ENCODE results near the gene GRB7. TPM values are rescaled to one million over a fixed set of nuclear protein-coding genes. Genes with fewer than 3 reads are reported as not detected.
"Not testable (repeated sequence)": the region's sequence is repeated elsewhere in the genome, so short reads cannot be mapped to it uniquely, and the experiment has no call there.

The GRB7 gene
- not detected for polyA plus RNA-seq

DNA sequence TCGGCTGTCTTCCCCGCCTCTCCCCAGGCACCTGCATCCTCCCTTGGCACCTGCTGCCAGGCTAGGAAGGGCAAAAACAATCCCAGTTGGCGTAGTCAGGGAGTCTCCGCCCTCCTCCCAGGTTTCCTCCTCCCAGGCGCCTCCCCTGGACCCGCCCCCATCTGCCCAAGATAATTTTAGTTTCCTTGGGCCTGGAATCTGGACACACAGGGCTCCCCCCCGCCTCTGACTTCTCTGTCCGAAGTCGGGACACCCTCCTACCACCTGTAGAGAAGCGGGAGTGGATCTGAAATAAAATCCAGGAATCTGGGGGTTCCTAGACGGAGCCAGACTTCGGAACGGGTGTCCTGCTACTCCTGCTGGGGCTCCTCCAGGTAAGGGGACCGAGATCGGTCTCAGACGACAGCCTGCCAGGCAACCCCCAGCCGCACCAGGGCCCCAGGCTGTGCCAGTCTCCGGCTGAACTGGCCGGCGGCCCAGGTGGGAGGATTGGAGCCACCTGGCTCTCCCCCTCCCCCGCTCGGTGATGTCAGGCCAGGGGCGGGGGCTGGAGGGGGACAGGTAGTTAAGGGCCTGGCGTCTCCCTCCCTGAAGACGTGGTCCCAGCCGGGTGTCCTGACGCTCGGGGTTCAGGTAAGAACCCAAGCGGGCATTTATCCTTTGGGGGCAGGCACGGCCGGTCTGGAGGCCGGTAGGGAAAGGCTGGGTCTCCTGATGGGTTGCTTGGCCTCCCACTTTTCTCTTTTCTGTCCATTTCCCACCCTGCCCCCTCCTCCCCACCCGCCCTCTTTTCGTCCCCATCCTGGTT lies at the start of gene GRB7:
Gene GRB7, plus strand, starts transcription at position 179 of the 808 bp plus-strand sequence. CDS start 4,364 bp downstream, outside the sequence.
- H3K4me1 Mint-ChIP-seq: peaks cover 7 to 8% of the 10 kb centered on the region in 2 donors
- H3K36me3 Mint-ChIP-seq: no peaks in the 10 kb centered on the region
- peak within 1 kb of the TSS in 3 of 6 donors; percentile 55 to 67 (median 59) for H3K27ac Mint-ChIP-seq
- no peak for DNase-seq
- H3K9me3 Mint-ChIP-seq: no peaks in the 10 kb centered on the region
- peak within 1 kb of the TSS; percentile 7 to 79 (median 18) for H3K4me3 Mint-ChIP-seq
- H3K27me3 Mint-ChIP-seq (ENCODE audit: low read depth in 3 of 3): peaks cover 11 to 12% (median 11%) of the 10 kb centered on the region in 3 donors

DNA sequence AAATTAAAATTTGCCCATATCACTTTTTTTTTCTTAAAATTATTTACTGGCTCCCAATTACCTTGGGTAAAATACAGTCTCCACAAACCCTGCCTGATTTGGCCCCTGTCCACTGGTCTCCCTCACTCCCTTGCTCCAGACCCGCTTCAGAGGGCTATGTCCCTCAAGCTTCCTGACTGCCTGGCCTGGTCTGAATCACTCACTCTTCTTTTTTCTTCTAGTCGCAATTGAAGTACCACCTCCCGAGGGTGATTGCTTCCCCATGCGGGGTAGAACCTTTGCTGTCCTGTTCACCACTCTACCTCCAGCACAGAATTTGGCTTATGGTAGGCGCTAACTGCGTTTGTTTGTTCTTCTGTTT lies 49.3 kb upstream of the GRB7 start:
- Mint-ChIP-seq H3K36me3 (peaks cover 8 to 9% (median 8%) of the 10 kb centered on the region in 3 donors), H3K4me3 (peak overlapping the region; percentile 95 to 98 (median 97)), H3K4me1 (peaks cover 24 to 27% of the 10 kb centered on the region in 2 donors), H3K27me3 (ENCODE audit: low read depth in 3 of 3) (peaks cover 3 to 9% (median 9%) of the 10 kb centered on the region in 3 donors), H3K27ac (peak overlapping the region; percentile 92 to 98 (median 96)), H3K9me3 (no peaks in the 10 kb centered on the region)
- no peak for DNase-seq

DNA sequence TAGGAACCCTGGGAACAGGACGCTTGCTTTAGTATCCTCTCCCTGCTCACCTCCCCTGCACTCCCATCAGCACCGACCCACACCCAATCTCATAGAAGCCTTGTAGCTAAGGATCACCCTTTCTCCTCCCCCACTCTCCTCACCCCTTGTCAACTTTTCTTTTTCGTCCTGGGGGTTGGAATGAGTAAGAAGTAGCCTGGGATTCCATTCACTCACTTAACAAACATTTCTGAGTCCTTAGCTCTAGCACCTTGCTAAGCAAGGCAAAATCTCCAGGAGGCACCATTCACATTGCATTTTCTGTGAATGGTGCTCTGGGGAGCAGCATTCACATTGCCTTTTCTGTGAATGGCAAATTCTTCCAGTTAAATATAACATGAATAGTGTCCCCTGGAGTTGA lies 48.8 kb upstream of the GRB7 start:
- no peaks in the 10 kb centered on the region for H3K9me3 Mint-ChIP-seq
- H3K27me3 Mint-ChIP-seq (ENCODE audit: low read depth in 3 of 3): peaks cover 3 to 9% (median 9%) of the 10 kb centered on the region in 3 donors
- peaks cover 24 to 27% of the 10 kb centered on the region in 2 donors for H3K4me1 Mint-ChIP-seq
- H3K36me3 Mint-ChIP-seq: peaks cover 7 to 9% (median 7%) of the 10 kb centered on the region in 3 donors
- DNase-seq: no peak
- H3K27ac Mint-ChIP-seq: peak overlapping the region; percentile 92 to 98 (median 96)
- H3K4me3 Mint-ChIP-seq: peak overlapping the region; percentile 95 to 98 (median 97)

DNA sequence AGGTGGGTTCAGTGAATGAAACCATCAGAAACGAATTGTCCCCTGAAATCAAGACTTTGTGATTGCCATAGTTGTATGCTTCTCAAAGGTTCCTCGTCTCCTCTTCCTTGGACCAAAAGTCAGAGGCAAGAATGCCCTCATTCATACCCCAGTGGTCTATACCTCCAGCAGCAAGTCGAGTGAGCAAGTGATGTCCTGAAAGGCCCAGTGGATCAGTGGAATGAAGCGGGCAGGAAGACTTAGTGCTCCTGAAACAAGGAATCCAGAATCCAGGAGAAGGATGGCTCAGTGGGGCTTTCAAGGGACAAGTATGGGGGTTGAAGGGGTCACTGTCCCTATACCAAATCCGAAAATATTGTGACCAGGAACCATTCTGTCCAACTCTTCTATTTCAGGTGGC lies 43.1 kb upstream of the GRB7 start:
- no peaks in the 10 kb centered on the region for H3K9me3 Mint-ChIP-seq
- no peak for DNase-seq
- H3K4me3 Mint-ChIP-seq: no peak overlapping the region
- H3K27ac Mint-ChIP-seq: no peak overlapping the region
- peaks cover 0 to 10% (median 4%) of the 10 kb centered on the region in 3 donors for H3K27me3 Mint-ChIP-seq (ENCODE audit: low read depth in 3 of 3)
- H3K36me3 Mint-ChIP-seq: peaks cover 3 to 15% (median 13%) of the 10 kb centered on the region in 3 donors
- H3K4me1 Mint-ChIP-seq: peaks cover 3 to 4% of the 10 kb centered on the region in 2 donors

DNA sequence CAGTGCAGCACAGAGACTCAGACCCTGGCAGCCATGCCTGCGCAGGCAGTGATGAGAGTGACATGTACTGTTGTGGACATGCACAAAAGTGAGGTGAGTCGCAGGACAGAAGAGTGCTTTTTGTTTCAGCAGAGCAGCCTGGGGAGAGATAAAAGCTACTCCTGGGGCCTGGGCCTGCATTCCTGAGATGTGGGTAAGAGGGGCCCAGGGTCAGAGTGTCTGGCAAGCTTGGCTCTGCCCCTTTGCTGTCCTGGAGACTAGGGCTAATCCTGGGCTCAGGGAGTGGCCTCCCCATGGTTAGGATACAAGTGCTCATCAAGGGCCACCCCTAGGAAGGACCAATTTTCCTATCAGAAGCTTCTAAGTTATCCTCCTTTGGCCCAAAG lies 42.7 kb upstream of the GRB7 start:
- Mint-ChIP-seq H3K9me3 (no peaks in the 10 kb centered on the region), H3K4me1 (peaks cover 6 to 7% of the 10 kb centered on the region in 2 donors), H3K27ac (no peak overlapping the region), H3K4me3 (no peak overlapping the region), H3K36me3 (peaks cover 3 to 15% (median 13%) of the 10 kb centered on the region in 3 donors), H3K27me3 (ENCODE audit: low read depth in 3 of 3) (peaks cover 2 to 13% (median 4%) of the 10 kb centered on the region in 3 donors)
- DNase-seq: no peak

DNA sequence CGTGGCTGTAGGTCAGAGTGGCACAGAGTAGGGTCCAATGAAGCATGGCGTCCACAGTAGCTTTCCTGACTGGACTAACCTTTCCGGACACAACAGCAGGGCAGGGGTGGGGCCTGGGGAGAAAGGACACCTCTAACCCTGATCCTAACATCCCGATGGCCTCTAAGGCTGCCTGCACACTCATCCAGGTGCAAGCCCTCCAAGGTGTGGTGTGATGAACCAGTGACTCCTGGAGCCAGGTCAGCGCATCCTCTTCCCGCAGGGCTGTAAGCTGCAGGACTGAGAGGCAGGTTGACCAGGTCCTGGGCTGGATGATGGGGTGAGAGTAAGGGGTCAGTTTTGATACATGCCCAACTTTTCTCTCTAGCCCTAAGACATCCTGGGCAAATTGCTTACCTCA lies 41.0 kb upstream of the GRB7 start:
- Mint-ChIP-seq H3K4me1 (peaks cover 15 to 18% of the 10 kb centered on the region in 2 donors), H3K9me3 (no peaks in the 10 kb centered on the region), H3K36me3 (peaks cover 3 to 15% (median 13%) of the 10 kb centered on the region in 3 donors), H3K4me3 (no peak overlapping the region), H3K27ac (no peak overlapping the region), H3K27me3 (ENCODE audit: low read depth in 3 of 3) (peaks cover 4 to 13% (median 7%) of the 10 kb centered on the region in 3 donors)
- DNase-seq: no peak

DNA sequence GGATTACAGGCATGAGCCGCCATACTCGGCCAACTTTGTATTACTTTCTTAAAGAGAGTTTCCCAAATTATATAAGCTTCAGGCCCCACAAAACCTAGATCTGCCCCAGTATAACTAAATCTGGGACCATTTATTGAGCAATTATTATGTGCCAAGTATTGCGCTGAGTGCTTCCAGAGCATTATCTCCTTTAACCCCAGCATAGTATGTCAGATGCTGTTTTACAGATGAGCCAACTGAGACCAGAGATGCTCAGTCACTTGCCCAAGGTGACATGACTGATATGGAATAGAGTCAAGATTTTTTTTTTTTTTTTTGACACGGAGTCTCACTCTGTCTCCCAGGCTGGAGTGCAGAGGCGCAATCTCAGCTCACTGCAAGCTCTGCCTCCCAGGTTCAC lies 39.8 kb upstream of the GRB7 start:
- Mint-ChIP-seq H3K4me1 (peaks cover 21 to 28% of the 10 kb centered on the region in 2 donors), H3K4me3 (no peak overlapping the region)
- no peak for DNase-seq

DNA sequence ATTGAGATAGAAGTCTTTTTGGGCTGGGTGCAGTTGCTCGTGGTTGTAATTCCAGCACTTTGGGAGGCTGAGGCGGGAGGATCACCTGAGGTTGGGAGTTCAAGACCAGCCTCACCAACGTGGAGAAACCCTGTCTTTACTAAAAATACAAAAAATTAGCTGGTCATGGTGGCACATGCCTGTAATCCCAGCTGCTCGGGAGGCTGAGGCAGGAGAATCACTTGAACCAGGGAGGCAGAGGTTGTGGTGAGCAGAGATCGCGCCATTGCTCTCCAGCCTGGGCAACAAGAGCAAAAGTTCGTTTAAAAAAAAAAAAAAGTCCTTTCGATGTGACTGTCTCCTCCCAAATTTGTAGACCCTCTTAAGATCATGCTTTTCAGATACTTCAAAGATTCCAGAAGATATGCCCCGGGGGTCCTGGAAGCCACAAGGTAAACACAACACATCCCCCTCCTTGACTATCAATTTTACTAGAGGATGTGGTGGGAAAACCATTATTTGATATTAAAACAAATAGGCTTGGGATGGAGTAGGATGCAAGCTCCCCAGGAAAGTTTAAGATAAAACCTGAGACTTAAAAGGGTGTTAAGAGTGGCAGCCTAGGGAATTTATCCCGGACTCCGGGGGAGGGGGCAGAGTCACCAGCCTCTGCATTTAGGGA lies 38.5 kb upstream of the GRB7 start:
- not testable (repeated sequence) for H3K9me3 Mint-ChIP-seq, DNase-seq
- Mint-ChIP-seq H3K27ac (peak overlapping the region in 3 of 6 donors; percentile 46 to 49 (median 49)), H3K36me3 (peaks cover 3 to 12% (median 9%) of the 10 kb centered on the region in 3 donors), H3K27me3 (ENCODE audit: low read depth in 3 of 3) (peaks cover 4 to 13% (median 7%) of the 10 kb centered on the region in 3 donors), H3K4me1 (peaks cover 32 to 38% of the 10 kb centered on the region in 2 donors), H3K4me3 (peak overlapping the region; percentile 71 to 86 (median 72))

More for the DNA sequence above, 39.8 kb upstream of the GRB7 start:
- Mint-ChIP-seq H3K9me3 (no peaks in the 10 kb centered on the region), H3K36me3 (peaks cover 3 to 14% (median 13%) of the 10 kb centered on the region in 3 donors), H3K27me3 (ENCODE audit: low read depth in 3 of 3) (peaks cover 4 to 13% (median 7%) of the 10 kb centered on the region in 3 donors), H3K27ac (no peak overlapping the region)

DNA sequence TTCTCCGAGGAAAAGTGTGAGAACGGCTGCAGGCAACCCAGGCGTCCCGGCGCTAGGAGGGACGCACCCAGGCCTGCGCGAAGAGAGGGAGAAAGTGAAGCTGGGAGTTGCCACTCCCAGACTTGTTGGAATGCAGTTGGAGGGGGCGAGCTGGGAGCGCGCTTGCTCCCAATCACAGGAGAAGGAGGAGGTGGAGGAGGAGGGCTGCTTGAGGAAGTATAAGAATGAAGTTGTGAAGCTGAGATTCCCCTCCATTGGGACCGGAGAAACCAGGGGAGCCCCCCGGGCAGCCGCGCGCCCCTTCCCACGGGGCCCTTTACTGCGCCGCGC lies 38.0 kb upstream of the GRB7 start, which contains the start of gene ERBB2:
Gene ERBB2, plus strand, starts transcription at position 247 of the 330 bp plus-strand sequence. CDS start 175 bp downstream, outside the sequence.
- H3K9me3 Mint-ChIP-seq: no peaks in the 10 kb centered on the region
- peak within 1 kb of the TSS in 3 of 6 donors; percentile 46 to 57 (median 49) for H3K27ac Mint-ChIP-seq
- H3K4me1 Mint-ChIP-seq: peaks cover 32 to 38% of the 10 kb centered on the region in 2 donors
- H3K27me3 Mint-ChIP-seq (ENCODE audit: low read depth in 3 of 3): peaks cover 4 to 13% (median 7%) of the 10 kb centered on the region in 3 donors
- peak within 1 kb of the TSS; percentile 71 to 86 (median 72) for H3K4me3 Mint-ChIP-seq
- DNase-seq: no peak
- H3K36me3 Mint-ChIP-seq: peaks cover 3 to 7% (median 4%) of the 10 kb centered on the region in 3 donors

DNA sequence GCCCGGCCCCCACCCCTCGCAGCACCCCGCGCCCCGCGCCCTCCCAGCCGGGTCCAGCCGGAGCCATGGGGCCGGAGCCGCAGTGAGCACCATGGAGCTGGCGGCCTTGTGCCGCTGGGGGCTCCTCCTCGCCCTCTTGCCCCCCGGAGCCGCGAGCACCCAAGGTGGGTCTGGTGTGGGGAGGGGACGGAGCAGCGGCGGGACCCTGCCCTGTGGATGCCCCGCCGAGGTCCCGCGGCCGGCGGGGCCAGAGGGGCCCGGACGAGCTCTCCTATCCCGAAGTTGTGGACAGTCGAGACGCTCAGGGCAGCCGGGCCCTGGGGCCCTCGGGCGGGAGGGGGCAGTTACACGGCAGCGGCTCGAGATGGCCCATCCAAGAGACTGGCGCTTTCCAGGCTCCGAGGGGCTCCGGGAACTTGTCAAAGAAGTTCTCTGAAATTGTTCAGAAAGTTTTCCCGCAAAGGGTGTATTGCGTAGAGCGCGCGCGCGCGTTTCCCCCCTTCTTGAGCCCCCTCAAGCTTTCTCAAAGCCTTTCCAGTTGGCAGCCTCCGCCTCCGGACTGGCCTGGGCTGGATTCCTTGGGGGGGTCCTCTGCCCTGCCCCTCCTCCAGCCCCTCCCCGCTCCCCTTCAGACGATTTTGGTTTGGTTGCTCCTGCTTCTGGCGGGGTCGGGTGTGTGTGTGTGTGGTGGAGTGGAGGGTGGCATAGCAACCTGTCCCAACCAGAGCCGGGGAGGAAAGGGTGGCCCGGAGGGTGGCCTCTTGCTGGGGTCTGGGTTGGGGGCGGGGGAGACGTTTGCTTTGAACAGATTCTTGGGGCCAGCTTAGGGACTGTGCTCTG lies 37.4 kb upstream of the GRB7 start:
- Mint-ChIP-seq H3K4me3 (peak overlapping the region in 3 of 5 donors; percentile 38 to 60 (median 55)), H3K27ac (peak overlapping the region in 1 of 6 donors; percentile 36), H3K27me3 (ENCODE audit: low read depth in 3 of 3) (peaks cover 4 to 13% (median 7%) of the 10 kb centered on the region in 3 donors)

DNA sequence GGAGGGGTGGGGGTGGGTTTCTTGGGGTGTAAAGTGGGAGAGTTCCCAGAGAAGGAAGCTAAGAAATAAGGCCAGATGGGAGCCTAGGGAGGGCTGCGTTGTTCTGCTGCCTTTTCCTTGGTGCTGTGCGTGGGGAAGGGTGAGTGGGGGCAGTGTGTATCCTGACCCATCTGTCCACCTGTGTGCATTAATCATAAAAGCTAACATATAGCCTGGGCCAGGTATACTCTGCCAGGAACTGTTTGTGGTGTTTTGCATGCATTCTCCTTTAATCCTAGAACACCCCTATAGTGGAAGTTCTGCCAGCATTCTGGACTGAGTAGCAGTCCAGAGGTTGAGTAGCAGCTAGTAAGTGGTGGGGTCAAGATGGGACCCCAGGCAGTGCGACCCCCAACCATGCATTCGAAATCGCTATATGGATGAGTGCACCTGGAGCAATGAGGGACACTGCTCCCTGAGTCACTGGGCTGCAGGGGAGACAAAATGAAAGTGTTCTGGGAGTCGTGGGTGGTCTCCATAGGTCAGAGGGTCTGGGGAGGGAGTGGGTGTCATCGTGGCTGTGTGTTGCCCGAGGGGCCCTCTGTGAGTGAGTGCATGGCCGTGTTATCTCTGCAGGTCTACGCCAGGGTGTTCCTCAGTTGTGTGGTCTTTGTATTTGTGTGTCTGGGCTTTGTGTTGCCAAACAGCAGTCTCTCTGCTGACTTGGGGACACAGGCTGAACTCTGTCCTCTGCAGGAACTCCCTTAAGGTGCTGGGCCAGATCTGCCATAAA lies 36.5 kb upstream of the GRB7 start:
- peaks cover 3 to 4% (median 3%) of the 10 kb centered on the region in 3 donors for H3K36me3 Mint-ChIP-seq
- H3K27ac Mint-ChIP-seq: peak overlapping the region in 5 of 6 donors; percentile 11 to 58 (median 43)
- H3K4me3 Mint-ChIP-seq: peak overlapping the region in 4 of 5 donors; percentile 24 to 60 (median 46)
- no peaks in the 10 kb centered on the region for H3K9me3 Mint-ChIP-seq
- peaks cover 2 to 13% (median 7%) of the 10 kb centered on the region in 3 donors for H3K27me3 Mint-ChIP-seq (ENCODE audit: low read depth in 3 of 3)
- DNase-seq: no peak
- H3K4me1 Mint-ChIP-seq: peaks cover 35 to 38% of the 10 kb centered on the region in 2 donors

More for the DNA sequence above, 37.4 kb upstream of the GRB7 start:
- H3K36me3 Mint-ChIP-seq: peaks cover 3 to 4% (median 3%) of the 10 kb centered on the region in 3 donors
- H3K9me3 Mint-ChIP-seq: no peaks in the 10 kb centered on the region
- peaks cover 32 to 38% of the 10 kb centered on the region in 2 donors for H3K4me1 Mint-ChIP-seq
- no peak for DNase-seq

DNA sequence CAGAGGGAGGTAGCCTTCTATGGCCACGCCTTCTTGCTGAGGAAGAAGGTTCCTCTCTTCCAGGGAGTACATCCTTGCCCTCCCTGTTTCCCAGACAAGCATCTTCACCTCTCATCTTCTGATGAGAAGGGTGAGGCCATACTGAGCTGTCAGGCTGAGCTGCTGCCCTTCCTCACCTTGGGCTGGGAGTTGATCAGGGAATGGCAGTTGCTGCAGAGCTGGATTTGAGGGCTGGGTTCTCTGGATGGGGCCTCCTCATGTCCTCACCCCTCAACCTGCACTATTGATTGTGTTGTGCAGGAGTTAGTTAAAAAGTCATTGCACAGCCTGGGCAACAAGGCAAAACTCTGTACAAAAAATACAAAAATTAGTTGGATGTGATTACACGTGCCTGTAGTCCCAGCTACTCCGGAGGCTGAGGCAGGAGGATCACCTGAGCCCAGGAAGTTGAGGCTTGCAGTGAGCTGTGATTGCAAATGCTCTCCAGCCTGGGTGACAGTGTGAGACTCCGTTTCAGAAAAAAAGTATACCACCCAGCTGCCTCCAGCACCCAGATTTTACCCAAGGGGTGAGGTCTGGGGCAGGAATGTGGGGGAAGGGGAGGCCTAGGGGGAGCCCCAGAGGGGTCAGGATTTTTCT lies 35.8 kb upstream of the GRB7 start:
- Mint-ChIP-seq H3K27ac (peak overlapping the region in 2 of 6 donors; percentile 43 to 58), H3K9me3 (no peaks in the 10 kb centered on the region)

More for the DNA sequence above, 35.8 kb upstream of the GRB7 start:
- Mint-ChIP-seq H3K4me1 (peaks cover 42 to 46% of the 10 kb centered on the region in 2 donors), H3K4me3 (peak overlapping the region in 1 of 5 donors; percentile 5), H3K36me3 (peaks cover 3 to 4% (median 3%) of the 10 kb centered on the region in 3 donors), H3K27me3 (ENCODE audit: low read depth in 3 of 3) (peaks cover 2 to 13% (median 7%) of the 10 kb centered on the region in 3 donors)
- DNase-seq: no peak
